B cell (primary cell): ENCODE results near the gene IFT52. TPM values are rescaled to one million over a fixed set of nuclear protein-coding genes. Genes with fewer than 3 reads are reported as not detected.
A peak's percentile ranks its signal among the peaks of the same experiment; 100 is the strongest.

Source experiments
- ATAC-seq: fragments of 200-7000 bp; cut with Tn5 transposase; one replicate; pipeline ENCODE4 v1.10.0; 2021; ENCODE audit warnings: low read depth, mild to moderate bottlenecking, moderate number of reproducible peaks, moderate library complexity
- CTCF ChIA-PET: fragments of 350-600 bp; sonication (Branson Sonifier 250); formaldehyde crosslinking; loops from one replicate; lab custom pipeline; 2021; ENCODE audit warnings: antibody characterized with exemption, inconsistent platforms; lab: Charles Lee
- POLR2A ChIA-PET: fragments of 350-600 bp; sonication (Branson Sonifier 250); formaldehyde crosslinking; loops from one replicate; lab custom pipeline; 2021; ENCODE audit warnings: antibody characterized with exemption; lab: Charles Lee
- DNase-seq: peaks from one replicate; pipeline ENCODE4 v3.0.0; 2013
- H2AFZ ChIP-seq: 2 replicates; pipeline ENCODE4 v1.6.1; 2012; ENCODE audit warnings: mild to moderate bottlenecking, low read depth, low read length; ENCODE audit not compliant: insufficient read depth, poor library complexity, severe bottlenecking
- H3K27ac ChIP-seq, 2 donors: 1 replicate in 1 of 2; 2 replicates in 1 of 2; pipeline ENCODE4 v1.5.1; 2012 to 2013; ENCODE audit warnings: low read length in 2 of 2, mild to moderate bottlenecking in 2 of 2, moderate library complexity in 1 of 2
- H3K27me3 ChIP-seq, 4 experiments: fragments of 200-600 bp in 1 of 4; sonication (generic) in 1 of 4; replicated peaks in 1 of 4; 1 replicate in 2 of 4; 2 replicates in 2 of 4; pipeline versions ENCODE4 v1.6.1 to v1.7.0; 2013 to 2016; ENCODE audit warnings: low read length in 3 of 4, mild to moderate bottlenecking in 2 of 4, mixed read lengths in 1 of 4, moderate library complexity in 1 of 4; ENCODE audit not compliant: insufficient read depth in 4 of 4, control insufficient read depth in 3 of 4; ENCODE audit errors: control extremely low read depth in 1 of 4
- H3K36me3 ChIP-seq, 2 experiments: replicated peaks in 1 of 2; 1 replicate in 1 of 2; 2 replicates in 1 of 2; pipeline versions ENCODE4 v1.6.1 to v1.7.1; 2013; ENCODE audit warnings: low read length in 1 of 2; ENCODE audit not compliant: insufficient read depth in 2 of 2, control insufficient read depth in 1 of 2; ENCODE audit errors: control extremely low read depth in 1 of 2, extremely low read depth in 1 of 2
- H3K4me1 ChIP-seq, 2 donors: fragments of 200-600 bp in 1 of 2; sonication (generic) in 1 of 2; 1 replicate in 1 of 2; 2 replicates in 1 of 2; pipeline versions ENCODE4 v1.5.1 to v1.6.1; 2013 to 2017; ENCODE audit warnings: low read length in 2 of 2; ENCODE audit not compliant: control insufficient read depth in 2 of 2, insufficient read depth in 2 of 2
- H3K4me2 ChIP-seq: replicated peaks from 2 replicates; pipeline ENCODE3; 2012; ENCODE audit warnings: mild to moderate bottlenecking, low read depth, low read length; ENCODE audit not compliant: poor library complexity, severe bottlenecking
- H3K4me3 ChIP-seq, 5 experiments: fragments of 200-600 bp in 1 of 5; sonication (generic) in 1 of 5; 1 replicate in 3 of 5; 2 replicates in 2 of 5; pipeline versions ENCODE4 v1.5.1 to v1.7.0; 2011 to 2016; ENCODE audit warnings: low read length in 4 of 5, mild to moderate bottlenecking in 4 of 5, low read depth in 2 of 5, control low read depth in 1 of 5, moderate library complexity in 1 of 5; ENCODE audit not compliant: insufficient read depth in 1 of 5; ENCODE audit errors: control extremely low read depth in 1 of 5, extremely low read depth in 1 of 5
- H3K79me2 ChIP-seq: fragments of 200-600 bp; sonication (generic); one replicate; pipeline ENCODE4 v1.6.0; 2016; ENCODE audit warnings: low read length; ENCODE audit not compliant: control insufficient read depth, insufficient read depth
- H3K9ac ChIP-seq: fragments of 200-600 bp; sonication (generic); 2 replicates; pipeline ENCODE4 v1.6.1; 2017; ENCODE audit warnings: mild to moderate bottlenecking, low read length, moderate library complexity
- H3K9me3 ChIP-seq, 3 donors: one replicate each; pipeline versions ENCODE4 v1.6.1 to v1.7.1; 2013; ENCODE audit warnings: low read length in 2 of 3; ENCODE audit not compliant: control insufficient read depth in 2 of 3, insufficient read depth in 1 of 3; ENCODE audit errors: control extremely low read depth in 1 of 3
- H4K20me1 ChIP-seq: 2 replicates; pipeline ENCODE4 v1.6.0; 2012; ENCODE audit warnings: mild to moderate bottlenecking, low read length; ENCODE audit not compliant: insufficient read depth, control insufficient read depth, poor library complexity, severe bottlenecking
- H3K27ac Mint-ChIP-seq: one replicate; pipeline ENCODE4 v1.8.0; 2021; ENCODE audit warnings: mixed read lengths
- H3K27me3 Mint-ChIP-seq: one replicate; pipeline ENCODE4 v1.8.0; 2021; ENCODE audit warnings: mixed read lengths
- H3K4me1 Mint-ChIP-seq: one replicate; pipeline ENCODE4 v1.8.0; 2021; ENCODE audit warnings: mixed read lengths
- H3K4me3 Mint-ChIP-seq: one replicate; pipeline ENCODE4 v1.8.0; 2021; ENCODE audit warnings: mixed read lengths
- H3K9me3 Mint-ChIP-seq: one replicate; pipeline ENCODE4 v1.8.0; 2022; ENCODE audit warnings: mixed read lengths; ENCODE audit not compliant: insufficient read depth
- CTCF ChIP-seq: fragments of 200-600 bp; IDR thresholded peaks from one replicate; pipeline ENCODE4 v1.8.0; 2022; ENCODE audit warnings: antibody characterized with exemption, mild to moderate bottlenecking
- EZH2 ChIP-seq: IDR thresholded peaks from 2 replicates; pipeline ENCODE4 v1.6.1; 2012; ENCODE audit warnings: borderline replicate concordance, low read depth, mild to moderate bottlenecking, moderate library complexity, low read length; ENCODE audit not compliant: insufficient read depth, poor library complexity, severe bottlenecking
- WGBS: methylation state at CpG from one replicate; pipeline ENCODE4 v1.1.5; 2013; ENCODE audit warnings: missing lambda C conversion rate; ENCODE audit not compliant: insufficient coverage; 5-methylcytosine and 5-hydroxymethylcytosine counted together
- intact Hi-C: fragments of 100-400 bp; cut with micrococcal nuclease; formaldehyde crosslinking; loops from one replicate; pipeline ENCODE4 v1.10.0; 2022
- polyA plus RNA-seq: library from polyadenylated mRNA; depleted of rRNA; stranded (reverse); fragments of >200 nt; gene quantifications from 2 replicates; pipeline ENCODE4 v1.2.3, GENCODE V29; 2012
- total RNA-seq, 2 donors: library from RNA; stranded (reverse); fragments of 120-200 nt in 1 of 2; gene quantifications; 1 replicate in 1 of 2; 2 replicates in 1 of 2; pipeline versions ENCODE4 v1.2.3 to v1.2.4, GENCODE V29; 2013 to 2022

The IFT52 gene
- total and polyA plus RNA-seq, 2 donors (not counting 1 experiment from before 2014, with no cell fraction given): 16.7 to 18.4 TPM

DNA sequence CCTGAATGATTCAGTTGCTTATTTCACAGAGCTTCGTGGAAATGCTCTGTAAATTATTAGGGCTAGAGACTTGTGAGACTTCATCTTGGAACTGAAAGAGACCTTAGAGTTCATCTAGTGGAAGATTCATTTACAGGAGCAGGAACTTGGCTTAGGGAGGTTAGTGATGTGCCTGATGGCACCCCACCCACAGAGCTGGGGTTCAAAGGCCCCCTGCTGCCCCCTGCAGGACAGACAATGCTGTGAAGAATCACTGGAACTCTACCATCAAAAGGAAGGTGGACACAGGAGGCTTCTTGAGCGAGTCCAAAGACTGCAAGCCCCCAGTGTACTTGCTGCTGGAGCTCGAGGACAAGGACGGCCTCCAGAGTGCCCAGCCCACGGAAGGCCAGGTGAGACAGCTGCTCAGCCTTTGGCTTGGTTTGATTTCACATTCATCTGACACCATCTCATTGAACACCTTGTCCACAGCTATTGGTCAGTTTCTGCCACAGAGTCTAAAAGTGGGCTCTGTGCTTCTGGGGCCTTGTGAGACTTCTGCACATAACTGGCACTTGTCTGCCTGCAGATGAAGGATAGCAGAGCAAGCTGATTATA is 101.3 kb downstream of the IFT52 start:
- H3K4me2 ChIP-seq: no peak overlapping the region
- no peak overlapping the region for H3K4me3 ChIP-seq
- H3K27ac ChIP-seq: no peak overlapping the region
- peaks cover 6% of the 10 kb centered on the region for H3K4me1 Mint-ChIP-seq
- no peaks in the 10 kb centered on the region for H4K20me1 ChIP-seq
- no peaks in the 10 kb centered on the region for H3K27me3 Mint-ChIP-seq
- H3K27me3 ChIP-seq: no peaks in the 10 kb centered on the region
- H3K36me3 ChIP-seq: peaks cover 0 to 44% of the 10 kb centered on the region in 2 experiments
- peak overlapping the region; percentile 74 for H3K27ac Mint-ChIP-seq
- DNase-seq (peak; percentile 83), ATAC-seq (peak; percentile 93)
- H2AFZ ChIP-seq: peak overlapping the region; percentile 20
- CTCF ChIA-PET: interaction anchor here (0.6 to 9.4 kb wide), 43 partner anchors 11 to 497 kb away, joined by 3 to 273 read pairs (median 4); partner anchors contain the start of genes IFT52, SGK2 and SRSF6
- H3K79me2 ChIP-seq: peaks cover 3% of the 10 kb centered on the region
- no peaks in the 10 kb centered on the region for H3K9me3 ChIP-seq
- POLR2A ChIA-PET: interaction anchor here (0.9 to 1.2 kb wide), 2 partner anchors 10 to 154 kb away, joined by 3 to 4 read pairs; no protein-coding TSS in a partner anchor
- 92% methylated on average over 5 of the region's 5 CpGs for WGBS
- intact Hi-C loops: loop anchor here (1.0 kb wide), 5 partner anchors 10 to 388 kb away; partner anchors contain the start of gene IFT52
- H3K4me3 Mint-ChIP-seq: no peak overlapping the region
- no peak overlapping the region for H3K9ac ChIP-seq
- H3K4me1 ChIP-seq: peaks cover 0 to 6% of the 10 kb centered on the region in 2 donors
- no peaks in the 10 kb centered on the region for H3K9me3 Mint-ChIP-seq
- TF ChIP-seq CTCF (peak; percentile 81), EZH2 (no peak)

DNA sequence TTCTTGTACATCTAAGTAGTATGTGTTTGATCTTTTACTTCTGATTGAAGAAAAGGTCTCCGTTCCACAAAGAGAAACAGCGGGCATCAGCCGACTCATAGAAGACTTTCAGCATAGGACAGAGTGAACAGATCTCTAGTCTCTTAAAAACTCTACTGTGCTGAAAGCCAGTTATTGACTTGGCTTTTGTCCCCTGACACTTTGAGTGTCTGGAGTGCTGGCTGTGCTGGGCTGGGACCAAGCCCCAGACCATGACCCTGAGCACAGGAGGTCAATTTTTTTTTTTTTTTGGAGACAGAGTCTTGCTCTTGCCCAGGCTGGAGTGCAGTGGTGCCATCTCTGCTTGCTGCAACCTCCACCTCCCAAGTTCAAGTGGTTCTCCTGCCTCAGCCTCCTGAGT is 104.0 kb downstream of the IFT52 start:
- Histone ChIP-seq H2AFZ (no peak overlapping the region), H3K27me3 (no peaks in the 10 kb centered on the region), H3K9ac (no peak overlapping the region), H3K4me2 (no peak overlapping the region), H3K79me2 (peaks cover under 1% of the 10 kb centered on the region), H3K9me3 (no peaks in the 10 kb centered on the region), H3K4me3 (no peak overlapping the region), H4K20me1 (no peaks in the 10 kb centered on the region), H3K27ac (no peak overlapping the region), H3K36me3 (peaks cover 0 to 32% of the 10 kb centered on the region in 2 experiments), H3K4me1 (peaks cover 0 to 6% of the 10 kb centered on the region in 2 donors)
- DNase-seq (no peak), ATAC-seq (no peak)
- no peaks in the 10 kb centered on the region for H3K9me3 Mint-ChIP-seq
- 100% methylated on average over 2 of the region's 3 CpGs for WGBS
- ChIA-PET POLR2A (no interaction called here), CTCF (interaction anchor here (9.4 kb wide), 1 partner anchor 157 kb away, joined by 273 read pairs; no protein-coding TSS in a partner anchor)
- no peak for TF ChIP-seq CTCF
- TF ChIP-seq EZH2: no peak
- no peaks in the 10 kb centered on the region for H3K27me3 Mint-ChIP-seq
- intact Hi-C loops: no loop called here
- no peak overlapping the region for H3K4me3 Mint-ChIP-seq
- H3K4me1 Mint-ChIP-seq: peaks cover 6% of the 10 kb centered on the region
- H3K27ac Mint-ChIP-seq: no peak overlapping the region
